Endothelial cell of hepatic sinusoid (primary cell): ENCODE results near the gene OBSL1.

Source experiments
- in situ Hi-C: cut with HindIII; loops from 2 replicates; pipeline ENCODE4 v1.10.0; 2017; ENCODE audit warnings: low sequenced_read_pairs

The OBSL1 gene

GRCh38 chr2:219597552-219598307 is 26.4 kb upstream of the OBSL1 start, which contains the start of gene STK11IP:
TSS of gene STK11IP (plus strand) at chr2:219597857. CDS start at chr2:219598120, 263 bp downstream.
- in situ Hi-C loops: no loop called here

- in situ Hi-C loops: no loop called here
Measured at GRCh38 chr2:219596954-219597551, 25.7 kb upstream of the OBSL1 start.

- in situ Hi-C loops: no loop called here
Measured at GRCh38 chr2:219595256-219595655, 23.9 kb upstream of the OBSL1 start.

GRCh38 chr2:219593154-219593553 is 21.8 kb upstream of the OBSL1 start:
- in situ Hi-C loops: no loop called here

GRCh38 chr2:219592736-219593135 is 21.4 kb upstream of the OBSL1 start:
- in situ Hi-C loops: no loop called here

GRCh38 chr2:219591091-219591490 is 19.8 kb upstream of the OBSL1 start:
- in situ Hi-C loops: no loop called here

- in situ Hi-C loops: no loop called here
Measured at GRCh38 chr2:219581346-219581745, 10.0 kb upstream of the OBSL1 start.

GRCh38 chr2:219578811-219579613 is 7.7 kb upstream of the OBSL1 start:
- in situ Hi-C loops: loop anchor here (5.0 kb wide), 1 partner anchor 78 kb away; no protein-coding TSS in a partner anchor

GRCh38 chr2:219576505-219577388 is 5.4 kb upstream of the OBSL1 start:
- in situ Hi-C loops: loop anchor here (5.0 kb wide), 1 partner anchor 81 kb away; no protein-coding TSS in a partner anchor

- in situ Hi-C loops: loop anchor here (5.0 kb wide), 1 partner anchor 81 kb away; no protein-coding TSS in a partner anchor
Measured at GRCh38 chr2:219575566-219576504, 4.5 kb upstream of the OBSL1 start.

- in situ Hi-C loops: loop anchor here (5.0 kb wide), 1 partner anchor 83 kb away; no protein-coding TSS in a partner anchor
Measured at GRCh38 chr2:219574484-219575311, 3.4 kb upstream of the OBSL1 start.

- in situ Hi-C loops: no loop called here
Measured at GRCh38 chr2:219573166-219573565, 1.8 kb upstream of the OBSL1 start.

GRCh38 chr2:219572237-219573001 is 1.1 kb upstream of the OBSL1 start, which contains the start of gene INHA:
TSS of gene INHA (plus strand) at chr2:219572310. CDS start at chr2:219572375, 65 bp downstream.
- in situ Hi-C loops: no loop called here

GRCh38 chr2:219570924-219571310 is 422 bp downstream of the OBSL1 start:
- in situ Hi-C loops: no loop called here

GRCh38 chr2:219570194-219570923 is 980 bp downstream of the OBSL1 start:
- in situ Hi-C loops: no loop called here

GRCh38 chr2:219569635-219570034 is 1.7 kb downstream of the OBSL1 start:
- in situ Hi-C loops: no loop called here

- in situ Hi-C loops: no loop called here
Measured at GRCh38 chr2:219569041-219569440, 2.3 kb downstream of the OBSL1 start.
